GM21526 (cell line): ENCODE results near the gene LCN15.
"Not testable (repeated sequence)": the region's sequence is repeated elsewhere in the genome, so short reads cannot be mapped to it uniquely, and the experiment has no call there.

ENCODE experiments used
- ATAC-seq: cut with Tn5 transposase; IDR thresholded peaks from one replicate; pipeline ENCODE4 v1.9.1; 2021; ENCODE audit warnings: moderate library complexity; ENCODE audit not compliant: unreplicated experiment, low FRiP score

LCN15 gene

GRCh38 chr9:136757751-136758140 is 6.6 kb downstream of the LCN15 start:
- ATAC-seq, result no peak

GRCh38 chr9:136757328-136757727 is 7.0 kb downstream of the LCN15 start:
- no peak for ATAC-seq

- no peak for ATAC-seq
Observed at GRCh38 chr9:136756836-136757235, 7.5 kb downstream of the LCN15 start.

- no peak for ATAC-seq
Observed at GRCh38 chr9:136756134-136756438, 8.2 kb downstream of the LCN15 start.

GRCh38 chr9:136755302-136756133 is 8.8 kb downstream of the LCN15 start:
- ATAC-seq, result not testable (repeated sequence)

- no peak for ATAC-seq
Observed at GRCh38 chr9:136754626-136755301, 9.6 kb downstream of the LCN15 start.

GRCh38 chr9:136754059-136754572 is 10.2 kb downstream of the LCN15 start:
- no peak for ATAC-seq

GRCh38 chr9:136753371-136754058 is 10.8 kb downstream of the LCN15 start:
- ATAC-seq, result no peak

GRCh38 chr9:136751814-136752213 is 12.5 kb downstream of the LCN15 start:
- ATAC-seq, result no peak

- no peak for ATAC-seq
Observed at GRCh38 chr9:136751244-136751643, 13.1 kb downstream of the LCN15 start.

- ATAC-seq, result no peak
Observed at GRCh38 chr9:136750526-136750925, 13.8 kb downstream of the LCN15 start.

- ATAC-seq, result no peak
Observed at GRCh38 chr9:136748666-136749611, 15.4 kb downstream of the LCN15 start.

- ATAC-seq, result no peak
Observed at GRCh38 chr9:136748201-136748600, 16.1 kb downstream of the LCN15 start, which contains the start of gene LCN6. TSS of gene LCN6 (minus strand) at chr9:136748525. CDS start at chr9:136748483, 42 bp downstream.

GRCh38 chr9:136747161-136748060 is 16.9 kb downstream of the LCN15 start:
- no peak for ATAC-seq

GRCh38 chr9:136746621-136747020 is 17.7 kb downstream of the LCN15 start:
- no peak for ATAC-seq

- ATAC-seq, result no peak
Observed at GRCh38 chr9:136746155-136746490, 18.2 kb downstream of the LCN15 start.

GRCh38 chr9:136745389-136746154 is 18.7 kb downstream of the LCN15 start:
- ATAC-seq, result no peak

GRCh38 chr9:136744773-136745172 is 19.5 kb downstream of the LCN15 start:
- no peak for ATAC-seq
